Measurements from ENCODE around the gene KLRC4. TPM values are rescaled to one million over a fixed set of nuclear protein-coding genes. Genes with fewer than 3 reads are reported as not detected.

The KLRC4 gene
- total and polyA plus RNA-seq, 2 of the 4 experiments (the other 2 are of a cell fraction), result not detected

DNA sequence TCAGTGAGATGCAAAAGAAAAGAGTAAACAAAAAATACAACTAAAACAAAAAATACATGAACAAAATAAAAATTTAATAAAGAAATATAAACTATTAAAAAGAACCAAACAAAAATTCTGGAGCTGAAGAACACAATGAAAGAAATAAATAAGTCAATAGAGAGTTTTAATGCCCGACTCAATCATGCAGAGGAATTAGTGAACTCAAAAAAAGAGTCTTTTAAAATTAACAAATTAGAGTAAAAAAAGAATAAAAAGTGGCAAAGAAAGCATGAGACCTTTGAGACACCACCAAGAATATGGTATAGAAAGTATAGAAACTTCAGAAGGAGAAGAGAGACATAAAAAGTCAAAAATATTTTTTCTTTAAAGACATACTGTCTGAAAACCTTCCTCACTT, 46.2 kb upstream of the KLRC4 start:
- no peak overlapping the region for H3K4ac ChIP-seq (ENCODE audit: low read depth, low read length)
- no CpG with 5 or more reads among the region's 1 CpG for WGBS, 2 experiments (ENCODE audit: extremely low coverage in 2 of 2, insufficient read length in 1 of 2)
- no peak overlapping the region for H4K5ac ChIP-seq (ENCODE audit: low read depth, low read length)
- no peaks in the 10 kb centered on the region for H3K79me1 ChIP-seq (ENCODE audit: low read depth in 1 of 2, low read length in 2 of 2)
- no peak overlapping the region for H3K27ac ChIP-seq (ENCODE audit: insufficient read depth, low read length)
- H3K9ac ChIP-seq (ENCODE audit: low read depth, low read length), result no peak overlapping the region
- no peak overlapping the region for H3K4me2 ChIP-seq (ENCODE audit: low read depth, low read length)
- in situ Hi-C loops (cut with MboI; ENCODE audit: low sequenced_read_pairs) (no loop called here), intact Hi-C loops (cut with micrococcal nuclease) (loop anchor here (10.0 kb wide), 1 partner anchor 51 kb away; the partner anchor contains the start of gene KLRC4), dilution Hi-C loops (cut with HindIII; ENCODE audit: low sequenced_read_pairs, unreplicated experiment) (no loop called here)
- H2BK20ac ChIP-seq (ENCODE audit: low read depth, low read length), result no peak overlapping the region
- H2BK15ac ChIP-seq (ENCODE audit: low read depth, low read length), result no peak overlapping the region
- peaks cover 2% of the 10 kb centered on the region; the same call in 1 of the 2 replicates for H3K27me3 ChIP-seq (ENCODE audit: control insufficient read depth, insufficient read depth, low read length)
- no peak overlapping the region for H4K8ac ChIP-seq (ENCODE audit: low read depth in 2 of 2, low read length in 2 of 2)
- ChIA-PET POLR2A (ENCODE audit: unreplicated experiment) (no interaction called here), CTCF (no interaction called here)
- no peak overlapping the region for H2AK5ac ChIP-seq (ENCODE audit: low read depth, low read length)
- no peak overlapping the region for H4K91ac ChIP-seq (ENCODE audit: insufficient read depth, low read depth, low read length)
- H3K18ac ChIP-seq (ENCODE audit: low read depth, low read length), result no peak overlapping the region
- no peaks in the 10 kb centered on the region for H3K4me1 ChIP-seq (ENCODE audit: control insufficient read depth, insufficient read depth, low read length)
- TF ChIP-seq, protein P1, sequence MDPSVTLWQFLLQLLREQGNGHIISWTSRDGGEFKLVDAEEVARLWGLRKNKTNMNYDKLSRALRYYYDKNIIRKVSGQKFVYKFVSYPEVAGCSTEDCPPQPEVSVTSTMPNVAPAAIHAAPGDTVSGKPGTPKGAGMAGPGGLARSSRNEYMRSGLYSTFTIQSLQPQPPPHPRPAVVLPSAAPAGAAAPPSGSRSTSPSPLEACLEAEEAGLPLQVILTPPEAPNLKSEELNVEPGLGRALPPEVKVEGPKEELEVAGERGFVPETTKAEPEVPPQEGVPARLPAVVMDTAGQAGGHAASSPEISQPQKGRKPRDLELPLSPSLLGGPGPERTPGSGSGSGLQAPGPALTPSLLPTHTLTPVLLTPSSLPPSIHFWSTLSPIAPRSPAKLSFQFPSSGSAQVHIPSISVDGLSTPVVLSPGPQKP (IDR thresholded peaks at IDR 0.05; ENCODE audit: borderline replicate concordance, low read depth, low read length), result no peak
- TF ChIP-seq RFX5 (IDR thresholded peaks at IDR 0.05; ENCODE audit: low read depth, low read length) (no peak), RCOR1 (IDR thresholded peaks at IDR 0.05; ENCODE audit: insufficient replicate concordance, low read length) (no peak), NFE2L2 (IDR thresholded peaks at IDR 0.05; ENCODE audit: low read depth, low read length) (no peak), MAFK (IDR thresholded peaks at IDR 0.05; ENCODE audit: low read depth, low read length) (no peak), FOS (IDR thresholded peaks at IDR 0.05; ENCODE audit: low read depth, low read length) (no peak), BHLHE40 (IDR thresholded peaks at IDR 0.05; ENCODE audit: low read depth, low read length) (no peak), MAZ (IDR thresholded peaks at IDR 0.05; ENCODE audit: borderline replicate concordance, low read depth, low read length) (no peak), MXI1 (IDR thresholded peaks at IDR 0.05; ENCODE audit: borderline replicate concordance, low read depth, low read length) (no peak), RAD21 (IDR thresholded peaks at IDR 0.05; ENCODE audit: low read length) (no peak), CEBPB (IDR thresholded peaks at IDR 0.05; ENCODE audit: low read depth, low read length) (no peak), CHD1 (IDR thresholded peaks at IDR 0.05; ENCODE audit: low read depth, low read length) (no peak), SMC3 (IDR thresholded peaks at IDR 0.05; ENCODE audit: low read depth, low read length) (no peak)
- TF ChIP-seq, protein P2, sequence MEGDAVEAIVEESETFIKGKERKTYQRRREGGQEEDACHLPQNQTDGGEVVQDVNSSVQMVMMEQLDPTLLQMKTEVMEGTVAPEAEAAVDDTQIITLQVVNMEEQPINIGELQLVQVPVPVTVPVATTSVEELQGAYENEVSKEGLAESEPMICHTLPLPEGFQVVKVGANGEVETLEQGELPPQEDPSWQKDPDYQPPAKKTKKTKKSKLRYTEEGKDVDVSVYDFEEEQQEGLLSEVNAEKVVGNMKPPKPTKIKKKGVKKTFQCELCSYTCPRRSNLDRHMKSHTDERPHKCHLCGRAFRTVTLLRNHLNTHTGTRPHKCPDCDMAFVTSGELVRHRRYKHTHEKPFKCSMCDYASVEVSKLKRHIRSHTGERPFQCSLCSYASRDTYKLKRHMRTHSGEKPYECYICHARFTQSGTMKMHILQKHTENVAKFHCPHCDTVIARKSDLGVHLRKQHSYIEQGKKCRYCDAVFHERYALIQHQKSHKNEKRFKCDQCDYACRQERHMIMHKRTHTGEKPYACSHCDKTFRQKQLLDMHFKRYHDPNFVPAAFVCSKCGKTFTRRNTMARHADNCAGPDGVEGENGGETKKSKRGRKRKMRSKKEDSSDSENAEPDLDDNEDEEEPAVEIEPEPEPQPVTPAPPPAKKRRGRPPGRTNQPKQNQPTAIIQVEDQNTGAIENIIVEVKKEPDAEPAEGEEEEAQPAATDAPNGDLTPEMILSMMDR (conservative IDR thresholded peaks at IDR 0.05; ENCODE audit: low read depth, low read length), result no peak
- TF ChIP-seq, protein P3, sequence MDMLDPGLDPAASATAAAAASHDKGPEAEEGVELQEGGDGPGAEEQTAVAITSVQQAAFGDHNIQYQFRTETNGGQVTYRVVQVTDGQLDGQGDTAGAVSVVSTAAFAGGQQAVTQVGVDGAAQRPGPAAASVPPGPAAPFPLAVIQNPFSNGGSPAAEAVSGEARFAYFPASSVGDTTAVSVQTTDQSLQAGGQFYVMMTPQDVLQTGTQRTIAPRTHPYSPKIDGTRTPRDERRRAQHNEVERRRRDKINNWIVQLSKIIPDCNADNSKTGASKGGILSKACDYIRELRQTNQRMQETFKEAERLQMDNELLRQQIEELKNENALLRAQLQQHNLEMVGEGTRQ (IDR thresholded peaks at IDR 0.05; ENCODE audit: low read depth, low read length), result no peak
- H3K14ac ChIP-seq (replicated peaks; ENCODE audit: low read depth, low read length), result no peak overlapping the region
- no peaks in the 10 kb centered on the region for H3K9me1 ChIP-seq (ENCODE audit: insufficient read depth, low read length)
- no peak overlapping the region for H2BK5ac ChIP-seq (ENCODE audit: low read depth, low read length, poor library complexity, severe bottlenecking)
- H4K20me1 ChIP-seq (ENCODE audit: insufficient read depth, low read length), result no peaks in the 10 kb centered on the region
- H3K9me3 ChIP-seq (ENCODE audit: control insufficient read depth, insufficient read depth, low read length), result peaks cover 6% of the 10 kb centered on the region
- H2AFZ ChIP-seq (replicated peaks; ENCODE audit: low read length, poor library complexity), result no peak overlapping the region
- no peak overlapping the region for H3K56ac ChIP-seq (ENCODE audit: extremely low read depth, insufficient read depth, low read length)
- H2BK120ac ChIP-seq (ENCODE audit: low read depth, low read length), result no peak overlapping the region
- ATAC-seq (ENCODE audit: low read depth) (no peak), DNase-seq (no peak)
- H3K4me3 ChIP-seq (ENCODE audit: insufficient read depth, low read depth, low read length), result no peak overlapping the region
- no TSS peak for BruUV-seq (replicated peaks)
- H2AK9ac ChIP-seq (replicated peaks; ENCODE audit: low read depth, low read length, poor library complexity), result no peak overlapping the region
- no peak overlapping the region for H3K23ac ChIP-seq (ENCODE audit: low read depth, low read length)
- H3K36me3 ChIP-seq (ENCODE audit: control insufficient read depth, insufficient read depth, low read length), result no peaks in the 10 kb centered on the region

Measured in IMR-90 (cell line).